K562 (cell line): ENCODE measurements around the gene ATF4. TPM values are rescaled to one million over a fixed set of nuclear protein-coding genes. Genes with fewer than 3 reads are reported as not detected.

Experiments
- HDAC2 ChIP-seq: fragments of 450-650 bp; IDR thresholded peaks from 2 replicates; pipeline ENCODE4 v1.6.1; 2016; ENCODE audit warnings: mild to moderate bottlenecking
- IRF2 ChIP-seq: sonication (generic); formaldehyde crosslinking; IDR thresholded peaks from 2 replicates; pipeline ENCODE4 v1.8.1; 2022; ENCODE audit warnings: mild to moderate bottlenecking, missing genetic modification reagents
- MXD1 ChIP-seq: fragments of 250-450 bp; sonication (Bioruptor Pico); IDR thresholded peaks from 2 replicates; pipeline ENCODE4 v1.8.0; 2021; ENCODE audit warnings: borderline replicate concordance, mild to moderate bottlenecking, moderate library complexity; ENCODE audit not compliant: poor library complexity, severe bottlenecking
- NEUROD1 ChIP-seq: fragments of 150-350 bp; IDR thresholded peaks from 2 replicates; pipeline ENCODE4 v1.6.1; 2014; ENCODE audit warnings: borderline replicate concordance, low read length, low read depth; ENCODE audit not compliant: partially characterized antibody
- RERE ChIP-seq: sonication (generic); formaldehyde crosslinking; IDR thresholded peaks from 2 replicates; pipeline ENCODE4 v1.8.0; 2023; ENCODE audit warnings: missing genetic modification reagents, mild to moderate bottlenecking, borderline replicate concordance
- SREBF1 ChIP-seq: fragments of 150-350 bp; IDR thresholded peaks from 2 replicates; pipeline ENCODE4 v1.6.1; 2014; ENCODE audit warnings: antibody characterized with exemption, low read depth, low read length, borderline replicate concordance
- SRSF3 ChIP-seq: fragments of 200-400 bp; formaldehyde crosslinking; IDR thresholded peaks from 2 replicates; pipeline ENCODE4 v1.6.1; 2016; ENCODE audit warnings: mild to moderate bottlenecking, low read length, moderate library complexity; ENCODE audit not compliant: insufficient read depth
- TARDBP ChIP-seq: fragments of 450-650 bp; IDR thresholded peaks from 2 replicates; pipeline ENCODE4 v1.6.1; 2016
- ZKSCAN1 ChIP-seq: fragments of 150-350 bp; IDR thresholded peaks from 2 replicates; pipeline ENCODE4 v1.6.1; 2016; ENCODE audit warnings: low read depth, low read length
- ZNF707 ChIP-seq: fragments of 250-450 bp; sonication (Bioruptor Pico); conservative IDR thresholded peaks from 2 replicates; pipeline ENCODE4 v1.8.0; 2022; ENCODE audit warnings: inconsistent platforms, mild to moderate bottlenecking, moderate library complexity
- polyA plus RNA-seq, 8 experiments: library from polyadenylated mRNA; depleted of rRNA in 4 of 8; stranded (reverse) in 5 of 8; unstranded in 3 of 8; fragments of >200 nt; fragmentation: Nextera tagmentation in 2 of 8; fragmentation: Illumina TruSeq in 1 of 8; extraction: Ambion mirVana in 2 of 8; extraction: Trizol in 1 of 8; gene quantifications; 2 replicates each; pipeline versions ENCODE4 v1.2.1 to v1.2.3, GENCODE V29; 2011 to 2014; ENCODE audit warnings: inconsistent platforms in 1 of 8, missing spikeins in 1 of 8
- total RNA-seq, 7 experiments: library from RNA; depleted of rRNA in 6 of 7; stranded (reverse); fragments of >200 nt in 6 of 7; fragmentation: Illumina TruSeq in 2 of 7; extraction: Trizol in 2 of 7; gene quantifications; 2 replicates each; pipeline versions ENCODE4 v1.2.1 to v1.2.3, GENCODE V29; 2011 to 2021; ENCODE audit warnings: low replicate concordance in 1 of 7
- TF ChIP-seq, protein P1 (sequence below), 2 experiments: fragments of 450-650 bp; formaldehyde crosslinking in 1 of 2; IDR thresholded peaks; 2 replicates each; pipeline versions ENCODE4 v1.4.0 to v1.6.1; 2014 to 2020; ENCODE audit warnings: mild to moderate bottlenecking in 2 of 2, borderline replicate concordance in 1 of 2, low read depth in 1 of 2

Gene ATF4
- total and polyA plus RNA-seq, 9 of the 15 experiments (the other 6 are each of a cell fraction or from before 2014, with no cell fraction given): 93.1 to 723 (median 355) TPM

DNA sequence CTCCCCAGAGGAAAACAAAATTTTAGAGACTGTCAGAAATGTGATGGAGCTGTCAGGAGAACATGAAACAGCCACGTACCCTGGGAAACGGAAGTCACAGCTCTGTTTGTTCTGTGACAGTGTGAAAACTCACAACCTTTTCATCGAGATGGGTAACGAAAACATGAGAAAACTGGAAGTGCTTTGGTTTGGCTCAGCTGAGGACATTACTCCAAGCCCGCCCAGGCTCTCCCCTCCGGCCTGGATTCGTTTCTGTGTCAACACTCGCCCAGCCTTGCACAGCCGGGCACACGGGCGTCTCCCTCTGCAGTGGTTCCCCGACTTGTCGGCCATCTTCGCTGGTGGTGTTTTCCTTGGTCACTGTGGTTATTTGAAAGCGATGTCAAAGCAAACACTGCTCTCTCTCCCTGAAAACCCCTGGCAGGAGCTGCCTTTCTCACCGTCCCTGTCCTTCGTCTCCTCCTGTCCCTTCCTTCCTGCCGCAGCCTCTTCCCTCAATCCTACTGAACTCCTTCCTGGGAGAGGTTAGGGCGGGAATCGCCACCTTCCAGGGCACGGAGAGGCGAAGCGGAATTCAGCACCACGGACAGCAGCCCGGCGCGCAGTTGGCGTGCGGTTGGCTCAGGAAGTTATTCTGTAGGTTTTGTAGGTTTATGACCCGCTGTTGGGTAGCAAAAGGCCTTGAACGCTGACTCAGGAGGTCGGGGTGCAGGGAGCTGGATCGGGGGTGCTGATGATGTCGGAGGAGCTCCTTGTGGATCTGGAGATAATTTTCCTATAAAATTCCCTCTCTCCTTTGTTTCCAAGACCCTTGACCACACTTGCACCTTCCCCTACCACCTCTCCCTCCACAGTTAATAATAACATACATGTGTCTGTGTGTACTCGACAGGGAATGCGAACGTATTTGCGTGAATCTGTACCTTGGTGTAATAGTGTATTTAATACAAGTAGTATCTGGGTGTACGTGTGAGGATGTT is 25.3 kb downstream of the ATF4 start (continued):
- no peak for TF ChIP-seq RERE (CRISPR knock-in tag)
- TF ChIP-seq SREBF1: no peak
- peak; percentile 88; the same call in 1 of the 2 replicates for TF ChIP-seq HDAC2
- TF ChIP-seq ZKSCAN1: no peak
- TF ChIP-seq, protein P1, sequence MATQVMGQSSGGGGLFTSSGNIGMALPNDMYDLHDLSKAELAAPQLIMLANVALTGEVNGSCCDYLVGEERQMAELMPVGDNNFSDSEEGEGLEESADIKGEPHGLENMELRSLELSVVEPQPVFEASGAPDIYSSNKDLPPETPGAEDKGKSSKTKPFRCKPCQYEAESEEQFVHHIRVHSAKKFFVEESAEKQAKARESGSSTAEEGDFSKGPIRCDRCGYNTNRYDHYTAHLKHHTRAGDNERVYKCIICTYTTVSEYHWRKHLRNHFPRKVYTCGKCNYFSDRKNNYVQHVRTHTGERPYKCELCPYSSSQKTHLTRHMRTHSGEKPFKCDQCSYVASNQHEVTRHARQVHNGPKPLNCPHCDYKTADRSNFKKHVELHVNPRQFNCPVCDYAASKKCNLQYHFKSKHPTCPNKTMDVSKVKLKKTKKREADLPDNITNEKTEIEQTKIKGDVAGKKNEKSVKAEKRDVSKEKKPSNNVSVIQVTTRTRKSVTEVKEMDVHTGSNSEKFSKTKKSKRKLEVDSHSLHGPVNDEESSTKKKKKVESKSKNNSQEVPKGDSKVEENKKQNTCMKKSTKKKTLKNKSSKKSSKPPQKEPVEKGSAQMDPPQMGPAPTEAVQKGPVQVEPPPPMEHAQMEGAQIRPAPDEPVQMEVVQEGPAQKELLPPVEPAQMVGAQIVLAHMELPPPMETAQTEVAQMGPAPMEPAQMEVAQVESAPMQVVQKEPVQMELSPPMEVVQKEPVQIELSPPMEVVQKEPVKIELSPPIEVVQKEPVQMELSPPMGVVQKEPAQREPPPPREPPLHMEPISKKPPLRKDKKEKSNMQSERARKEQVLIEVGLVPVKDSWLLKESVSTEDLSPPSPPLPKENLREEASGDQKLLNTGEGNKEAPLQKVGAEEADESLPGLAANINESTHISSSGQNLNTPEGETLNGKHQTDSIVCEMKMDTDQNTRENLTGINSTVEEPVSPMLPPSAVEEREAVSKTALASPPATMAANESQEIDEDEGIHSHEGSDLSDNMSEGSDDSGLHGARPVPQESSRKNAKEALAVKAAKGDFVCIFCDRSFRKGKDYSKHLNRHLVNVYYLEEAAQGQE (IDR thresholded peaks at IDR 0.05; ENCODE audit: borderline replicate concordance): peak; percentile 99
- TF ChIP-seq, protein P1 (CRISPR knock-in tag; IDR thresholded peaks at IDR 0.05; ENCODE audit: low read depth): peak; percentile 98
- no peak for TF ChIP-seq IRF2 (CRISPR knock-in tag)
- no peak for TF ChIP-seq TARDBP
- TF ChIP-seq NEUROD1: no peak
- no peak for TF ChIP-seq ZNF707 (CRISPR knock-in tag)
- TF ChIP-seq MXD1 (CRISPR knock-in tag): no peak
- no peak for TF ChIP-seq SRSF3
